HepG2 (cell line): ENCODE results near the gene RPS8. TPM values are rescaled to one million over a fixed set of nuclear protein-coding genes. Genes with fewer than 3 reads are reported as not detected.

ENCODE experiments used
- ATAC-seq: fragments of 200-7000 bp; cut with Tn5 transposase; 3 replicates; pipeline ENCODE4 v1.9.1; 2020; ENCODE audit warnings: mild to moderate bottlenecking, moderate library complexity
- BruUV-seq: library from RNA; stranded (reverse); fragments of 400-500 nt; replicated peaks from 2 replicates; lab custom pipeline; 2021; lab: Mats Ljungman, UMichigan
- CTCF ChIA-PET: fragments of 300-600 bp; formaldehyde crosslinking; extraction: SDS; loops from one replicate; lab custom pipeline; 2021; ENCODE audit warnings: low total read pairs, inconsistent platforms, low intra/inter-chr PET ratio; lab: Yijun Ruan, JAX
- POLR2A ChIA-PET: fragments of 350-600 bp; sonication (Branson Sonifier 250); formaldehyde crosslinking; loops from one replicate; lab custom pipeline; 2020; ENCODE audit warnings: antibody characterized with exemption, inconsistent platforms; lab: Yijun Ruan, JAX
- DNase-seq: peaks from one replicate; pipeline ENCODE4 v3.0.0-alpha.2; 2015; ENCODE audit warnings: low spot score
- FAIRE-seq: peaks from 3 replicates; lab custom pipeline; 2011; peaks lifted over from hg19 to GRCh38; lab: Jason Lieb, UNC
- H2AFZ ChIP-seq: one replicate; pipeline ENCODE4 v1.6.1; 2011; ENCODE audit warnings: low read length, inconsistent platforms
- H3K27ac ChIP-seq: fragments of 300-600 bp; 3 replicates; pipeline ENCODE4 v1.8.0; 2011; ENCODE audit warnings: mixed run types, mild to moderate bottlenecking, mixed read lengths, low read length, inconsistent platforms; ENCODE audit not compliant: insufficient read depth; ENCODE audit errors: extremely low read length
- H3K27me3 ChIP-seq, 2 experiments: fragments of 200-600 bp in 1 of 2; 2 replicates in 1 of 2; 3 replicates in 1 of 2; pipeline versions ENCODE4 v1.6.0 to v1.8.0; 2011; ENCODE audit warnings: low read length in 2 of 2, mild to moderate bottlenecking in 2 of 2, moderate library complexity in 2 of 2, inconsistent platforms in 1 of 2; ENCODE audit not compliant: insufficient read depth in 2 of 2, control insufficient read depth in 1 of 2
- H3K36me3 ChIP-seq, 2 experiments: fragments of 200-600 bp in 1 of 2; replicated peaks in 1 of 2; 2 replicates in 1 of 2; 3 replicates in 1 of 2; pipeline versions ENCODE4 v1.5.1 to v1.8.0; 2011; ENCODE audit warnings: low read length in 2 of 2, inconsistent platforms in 1 of 2; ENCODE audit not compliant: insufficient read depth in 2 of 2, control insufficient read depth in 1 of 2
- H3K4me1 ChIP-seq: 2 replicates; pipeline ENCODE4 v1.5.1; 2012; ENCODE audit warnings: low read length, inconsistent platforms; ENCODE audit not compliant: insufficient read depth
- H3K4me2 ChIP-seq: 2 replicates; pipeline ENCODE4 v1.6.0; 2011; ENCODE audit warnings: low read depth, low read length, inconsistent platforms
- H3K4me3 ChIP-seq, 3 experiments: fragments of 200-600 bp in 1 of 3; sonication (generic), shearing (Covaris generic) in 1 of 3; replicated peaks in 1 of 3; 2 replicates each; pipeline ENCODE4 v1.5.1; 2011 to 2016; ENCODE audit warnings: low read length in 3 of 3, inconsistent platforms in 2 of 3, low read depth in 2 of 3, mild to moderate bottlenecking in 2 of 3, control low read depth in 1 of 3, mixed read lengths in 1 of 3; ENCODE audit not compliant: insufficient read depth in 1 of 3
- H3K79me2 ChIP-seq: one replicate; pipeline ENCODE4 v1.6.1; 2011; ENCODE audit warnings: low read length, inconsistent platforms; ENCODE audit not compliant: insufficient read depth
- H3K9ac ChIP-seq: 2 replicates; pipeline ENCODE4 v1.6.0; 2011; ENCODE audit warnings: mild to moderate bottlenecking, low read depth, low read length, inconsistent platforms; ENCODE audit not compliant: insufficient read depth
- H3K9me3 ChIP-seq: 2 replicates; pipeline ENCODE4 v1.5.1; 2012; ENCODE audit warnings: mild to moderate bottlenecking, low read length
- H4K20me1 ChIP-seq: 2 replicates; pipeline ENCODE4 v1.6.0; 2011; ENCODE audit warnings: inconsistent platforms, mild to moderate bottlenecking, low read length, moderate library complexity; ENCODE audit not compliant: insufficient read depth
- DMAP1 ChIP-seq: IDR thresholded peaks from 2 replicates; pipeline ENCODE4 v1.6.1; 2016
- DPF2 ChIP-seq: sonication (generic); formaldehyde crosslinking; IDR thresholded peaks from 2 replicates; pipeline ENCODE4 v1.4.0; 2020; ENCODE audit warnings: mild to moderate bottlenecking, low read depth, missing genetic modification reagents, borderline replicate concordance
- FOXC1 ChIP-seq: sonication (generic); formaldehyde crosslinking; IDR thresholded peaks from 2 replicates; pipeline ENCODE4 v1.8.0; 2022; ENCODE audit warnings: mild to moderate bottlenecking, missing genetic modification reagents, borderline replicate concordance
- MBNL3 ChIP-seq: fragments of 250-450 bp; sonication (Bioruptor Pico); conservative IDR thresholded peaks from 2 replicates; pipeline ENCODE4 v1.8.0; 2022; ENCODE audit warnings: mild to moderate bottlenecking, inconsistent platforms
- MED8 ChIP-seq: sonication (generic); formaldehyde crosslinking; IDR thresholded peaks from 2 replicates; pipeline ENCODE4 v1.8.1; 2023; ENCODE audit warnings: mild to moderate bottlenecking, missing genetic modification reagents; ENCODE audit not compliant: insufficient replicate concordance
- ZNF331 ChIP-seq: sonication (generic); formaldehyde crosslinking; IDR thresholded peaks from 2 replicates; pipeline ENCODE4 v1.4.0; 2020; ENCODE audit warnings: missing genetic modification reagents
- ZNF607 ChIP-seq: sonication (generic); formaldehyde crosslinking; IDR thresholded peaks from 2 replicates; pipeline ENCODE4 v1.5.1; 2020; ENCODE audit warnings: missing genetic modification reagents, mild to moderate bottlenecking, borderline replicate concordance
- ZNF777 ChIP-seq: sonication (generic); formaldehyde crosslinking; IDR thresholded peaks from 2 replicates; pipeline ENCODE4 v1.4.0; 2020; ENCODE audit warnings: missing genetic modification reagents
- ZNF883 ChIP-seq: sonication (generic); formaldehyde crosslinking; IDR thresholded peaks from 2 replicates; pipeline ENCODE4 v1.5.1; 2020; ENCODE audit warnings: mild to moderate bottlenecking, missing genetic modification reagents; ENCODE audit errors: not compliant biosample characterization
- WGBS: methylation state at CpG from one replicate; pipeline ENCODE4 v1.1.6; 2017; ENCODE audit warnings: low lambda C conversion rate; 5-methylcytosine and 5-hydroxymethylcytosine counted together
- in situ Hi-C: cut with HindIII; loops from 2 replicates; pipeline ENCODE4 v1.10.0; 2017; ENCODE audit warnings: low pct_unique_long_range_greater_than_20kb; ENCODE audit not compliant: extremely low pct_ligation_motif_present
- intact Hi-C: fragments of 100-400 bp; cut with micrococcal nuclease; formaldehyde crosslinking; loops from one replicate; pipeline ENCODE4 v1.10.0; 2022; ENCODE audit not compliant: unreplicated experiment
- polyA plus RNA-seq, 8 experiments: library from polyadenylated mRNA; depleted of rRNA in 3 of 8; stranded (reverse) in 7 of 8; unstranded in 1 of 8; fragments of >200 nt; fragmentation: Illumina TruSeq in 4 of 8; extraction: Trizol in 4 of 8; gene quantifications; 2 replicates each; pipeline versions ENCODE4 v1.2.1 to v1.2.3, GENCODE V29; 2011 to 2016; ENCODE audit warnings: low read depth in 4 of 8, missing spikeins in 1 of 8, mixed read lengths in 1 of 8; ENCODE audit not compliant: insufficient read depth in 1 of 8
- total RNA-seq, 5 experiments: library from RNA; depleted of rRNA; stranded (reverse); fragments of >200 nt; fragmentation: Illumina TruSeq; extraction: Trizol; gene quantifications; 2 replicates each; pipeline ENCODE4 v1.2.3, GENCODE V29; 2016; ENCODE audit warnings: low read depth in 1 of 5
- TF ChIP-seq, protein P1 (sequence below): sonication (generic); formaldehyde crosslinking; IDR thresholded peaks from 2 replicates; pipeline ENCODE4 v1.5.0; 2020; ENCODE audit warnings: mild to moderate bottlenecking, missing genetic modification reagents
- TF ChIP-seq, protein P2 (sequence below): sonication (generic); formaldehyde crosslinking; IDR thresholded peaks from 2 replicates; pipeline ENCODE4 v1.4.0; 2020; ENCODE audit warnings: missing genetic modification reagents

Gene RPS8
- total and polyA plus RNA-seq, 2 of the 13 experiments (the other 11 are each of a cell fraction or from before 2014, with no cell fraction given) = 2,628 to 2,822 TPM

- H3K27ac ChIP-seq = no peak overlapping the region
- peaks cover 17 to 36% of the 10 kb centered on the region in 2 experiments for H3K36me3 ChIP-seq
- no TSS peak for BruUV-seq
- ATAC-seq (no peak), DNase-seq (no peak), FAIRE-seq (no peak)
- H3K4me3 ChIP-seq = no peak overlapping the region
- H3K4me1 ChIP-seq = peaks cover 45% of the 10 kb centered on the region
- in situ Hi-C loops (no loop called here), intact Hi-C loops (no loop called here)
- no peaks in the 10 kb centered on the region for H3K9me3 ChIP-seq
- peaks cover 42% of the 10 kb centered on the region for H3K79me2 ChIP-seq
- ChIA-PET CTCF (no interaction called here), POLR2A (interaction anchor here (1.7 to 2.1 kb wide), 3 partner anchors 12 to 32 kb away, joined by 7 to 8 read pairs (median 7); partner anchors contain the start of genes RNU5D-1 and RPS8)
- no peaks in the 10 kb centered on the region for H4K20me1 ChIP-seq
- TF ChIP-seq FOXC1 (CRISPR knock-in tag) (no peak), ZNF331 (CRISPR knock-in tag) (no peak), DPF2 (no peak), DMAP1 (no peak), ZNF777 (CRISPR knock-in tag) (no peak), MBNL3 (CRISPR knock-in tag) (no peak), ZNF607 (CRISPR knock-in tag) (no peak), MED8 (CRISPR knock-in tag) (no peak), ZNF883 (CRISPR knock-in tag) (no peak)
- TF ChIP-seq, protein P1, sequence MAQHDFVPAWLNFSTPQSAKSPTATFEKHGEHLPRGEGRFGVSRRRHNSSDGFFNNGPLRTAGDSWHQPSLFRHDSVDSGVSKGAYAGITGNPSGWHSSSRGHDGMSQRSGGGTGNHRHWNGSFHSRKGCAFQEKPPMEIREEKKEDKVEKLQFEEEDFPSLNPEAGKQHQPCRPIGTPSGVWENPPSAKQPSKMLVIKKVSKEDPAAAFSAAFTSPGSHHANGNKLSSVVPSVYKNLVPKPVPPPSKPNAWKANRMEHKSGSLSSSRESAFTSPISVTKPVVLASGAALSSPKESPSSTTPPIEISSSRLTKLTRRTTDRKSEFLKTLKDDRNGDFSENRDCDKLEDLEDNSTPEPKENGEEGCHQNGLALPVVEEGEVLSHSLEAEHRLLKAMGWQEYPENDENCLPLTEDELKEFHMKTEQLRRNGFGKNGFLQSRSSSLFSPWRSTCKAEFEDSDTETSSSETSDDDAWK (CRISPR knock-in tag) = no peak
- TF ChIP-seq, protein P2, sequence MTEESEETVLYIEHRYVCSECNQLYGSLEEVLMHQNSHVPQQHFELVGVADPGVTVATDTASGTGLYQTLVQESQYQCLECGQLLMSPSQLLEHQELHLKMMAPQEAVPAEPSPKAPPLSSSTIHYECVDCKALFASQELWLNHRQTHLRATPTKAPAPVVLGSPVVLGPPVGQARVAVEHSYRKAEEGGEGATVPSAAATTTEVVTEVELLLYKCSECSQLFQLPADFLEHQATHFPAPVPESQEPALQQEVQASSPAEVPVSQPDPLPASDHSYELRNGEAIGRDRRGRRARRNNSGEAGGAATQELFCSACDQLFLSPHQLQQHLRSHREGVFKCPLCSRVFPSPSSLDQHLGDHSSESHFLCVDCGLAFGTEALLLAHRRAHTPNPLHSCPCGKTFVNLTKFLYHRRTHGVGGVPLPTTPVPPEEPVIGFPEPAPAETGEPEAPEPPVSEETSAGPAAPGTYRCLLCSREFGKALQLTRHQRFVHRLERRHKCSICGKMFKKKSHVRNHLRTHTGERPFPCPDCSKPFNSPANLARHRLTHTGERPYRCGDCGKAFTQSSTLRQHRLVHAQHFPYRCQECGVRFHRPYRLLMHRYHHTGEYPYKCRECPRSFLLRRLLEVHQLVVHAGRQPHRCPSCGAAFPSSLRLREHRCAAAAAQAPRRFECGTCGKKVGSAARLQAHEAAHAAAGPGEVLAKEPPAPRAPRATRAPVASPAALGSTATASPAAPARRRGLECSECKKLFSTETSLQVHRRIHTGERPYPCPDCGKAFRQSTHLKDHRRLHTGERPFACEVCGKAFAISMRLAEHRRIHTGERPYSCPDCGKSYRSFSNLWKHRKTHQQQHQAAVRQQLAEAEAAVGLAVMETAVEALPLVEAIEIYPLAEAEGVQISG (CRISPR knock-in tag) = no peak
- no peak overlapping the region for H2AFZ ChIP-seq
- 100% methylated on average over 1 of the region's 1 CpG for WGBS
- H3K27me3 ChIP-seq = no peaks in the 10 kb centered on the region; a peak in 1 of 5 replicates
- H3K4me2 ChIP-seq = peak overlapping the region; percentile 42
- H3K9ac ChIP-seq = peak overlapping the region; percentile 29; the same call in 1 of the 2 replicates
Observed at GRCh38 chr1:44743211-44743610, 32.1 kb upstream of the RPS8 start.
